GM12801 (cell line): ENCODE data around the gene MUC6.

Experiments
- CTCF ChIP-seq: IDR thresholded peaks from one replicate; pipeline ENCODE4 v1.5.1; 2011; ENCODE audit warnings: control low read depth; ENCODE audit not compliant: insufficient read length; ENCODE audit errors: extremely low read depth

The MUC6 gene

GRCh38 chr11:1015826-1016545 lies 20.5 kb downstream of the MUC6 start:
- no peak for TF ChIP-seq CTCF

- TF ChIP-seq CTCF: no peak
Measured at GRCh38 chr11:1015064-1015463, 21.5 kb downstream of the MUC6 start.

- TF ChIP-seq CTCF: no peak
Measured at GRCh38 chr11:1014276-1014675, 22.2 kb downstream of the MUC6 start.

- TF ChIP-seq CTCF: no peak
Measured at GRCh38 chr11:1013631-1013935, 22.9 kb downstream of the MUC6 start.

- no peak for TF ChIP-seq CTCF
Measured at GRCh38 chr11:1012740-1013630, 23.5 kb downstream of the MUC6 start.

- TF ChIP-seq CTCF: no peak
Measured at GRCh38 chr11:1012291-1012690, 24.2 kb downstream of the MUC6 start.

GRCh38 chr11:1011320-1011698 lies 25.2 kb downstream of the MUC6 start:
- TF ChIP-seq CTCF: no peak
